GM19468 (cell line): ENCODE results near the gene SNX6.
"Not testable (repeated sequence)": the region's sequence is repeated elsewhere in the genome, so short reads cannot be mapped to it uniquely, and the experiment has no call there.

Experiments
- ATAC-seq: cut with Tn5 transposase; IDR thresholded peaks from one replicate; pipeline ENCODE4 v1.9.1; 2021; ENCODE audit warnings: mild to moderate bottlenecking, moderate library complexity, moderate number of reproducible peaks; ENCODE audit not compliant: unreplicated experiment; ENCODE audit errors: extremely low read depth

The SNX6 gene

DNA sequence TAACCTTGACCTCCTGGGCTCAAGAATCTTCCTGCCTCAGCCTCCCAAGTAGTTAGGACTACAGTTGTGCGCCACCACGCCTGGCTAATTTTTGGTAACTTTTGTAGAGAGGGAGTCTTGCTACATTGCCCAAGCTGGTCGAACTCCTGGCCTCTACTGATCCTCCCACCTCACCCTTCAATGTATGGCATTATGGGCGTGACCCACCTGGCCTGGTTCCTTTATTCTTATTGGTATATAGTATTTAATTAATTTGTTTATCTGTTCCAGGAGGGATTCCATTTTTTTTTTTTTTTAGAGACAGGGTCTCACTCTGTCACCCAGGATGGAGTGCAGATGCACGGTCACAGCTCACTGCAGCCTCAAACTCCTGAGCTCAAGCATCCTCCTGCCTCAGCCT, 49.6 kb downstream of the SNX6 start:
- ATAC-seq: no peak

DNA sequence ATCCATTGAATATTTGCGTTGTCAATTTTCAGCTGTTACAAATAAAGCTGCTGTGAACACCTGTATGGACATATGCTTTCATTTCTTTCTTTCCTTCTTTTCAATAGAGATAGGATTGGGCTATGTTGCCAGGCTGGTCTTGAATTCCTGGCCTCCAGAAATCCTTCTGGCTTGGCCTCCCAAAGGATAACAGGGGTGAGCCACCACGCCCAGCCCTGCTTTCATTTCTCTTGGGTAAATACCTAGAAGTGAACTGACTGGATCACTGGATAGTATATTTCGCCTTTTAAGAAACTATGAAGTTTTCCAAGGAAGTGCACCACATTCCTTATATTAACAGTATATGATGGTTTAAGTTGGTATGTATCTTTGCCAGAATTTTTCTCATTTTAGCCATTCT, 58.2 kb downstream of the SNX6 start:
- no peak for ATAC-seq

DNA sequence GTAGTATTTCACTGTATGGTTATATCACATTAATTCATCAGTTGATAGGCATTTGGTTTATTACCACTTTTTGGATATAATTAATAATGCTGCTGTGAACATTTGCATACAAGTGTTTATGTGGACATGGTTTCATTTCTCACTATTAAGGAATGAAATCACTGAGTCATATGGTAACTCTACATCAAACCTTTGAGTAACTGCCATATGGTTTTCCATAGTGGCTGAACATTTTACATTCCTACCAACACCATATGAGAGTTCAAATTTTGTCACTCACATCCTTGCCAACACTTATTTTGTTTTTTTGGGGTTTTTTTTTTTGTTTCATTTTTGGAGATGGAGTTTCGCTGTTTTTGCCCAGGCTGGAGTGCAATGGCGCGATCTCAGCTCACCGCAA, 60.2 kb downstream of the SNX6 start:
- ATAC-seq: no peak

DNA sequence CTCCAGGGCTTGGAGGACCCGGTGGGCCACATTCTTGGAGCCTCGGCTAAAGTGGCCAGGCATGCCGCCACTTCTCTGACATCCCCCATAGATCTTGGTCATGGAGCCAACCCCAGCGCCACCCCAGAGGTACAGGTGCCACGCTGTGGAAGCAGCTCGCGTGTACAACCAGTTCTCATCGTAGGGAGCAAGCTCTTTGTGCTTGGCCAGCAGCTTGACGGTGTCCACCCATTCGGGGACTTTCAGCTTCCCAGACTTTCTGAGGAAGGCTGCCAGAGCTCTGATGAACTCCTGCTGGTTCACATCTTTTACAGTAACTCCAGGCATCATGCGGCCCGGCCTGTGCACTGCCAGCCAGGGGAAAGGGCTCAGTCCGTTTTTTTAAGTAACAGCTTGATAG, 61.1 kb downstream of the SNX6 start:
- ATAC-seq: no peak

DNA sequence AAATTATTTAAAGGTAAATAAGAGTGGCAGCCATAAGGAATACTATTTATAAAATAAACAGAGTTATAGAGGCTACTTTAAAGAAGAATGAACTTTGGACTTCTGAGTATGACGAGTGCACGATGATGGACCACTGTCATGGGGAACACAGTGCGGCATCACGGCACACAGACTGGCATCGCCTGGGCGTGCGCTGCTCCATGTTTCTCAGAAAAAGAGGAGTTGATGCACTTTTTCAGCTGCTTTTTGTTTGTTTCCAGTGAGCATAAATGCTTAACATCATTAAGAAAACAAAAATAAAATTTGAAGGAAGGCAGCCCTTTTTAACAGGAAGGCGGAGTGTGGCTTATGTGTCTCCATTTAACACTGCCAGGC, 67.2 kb downstream of the SNX6 start:
- no peak for ATAC-seq

DNA sequence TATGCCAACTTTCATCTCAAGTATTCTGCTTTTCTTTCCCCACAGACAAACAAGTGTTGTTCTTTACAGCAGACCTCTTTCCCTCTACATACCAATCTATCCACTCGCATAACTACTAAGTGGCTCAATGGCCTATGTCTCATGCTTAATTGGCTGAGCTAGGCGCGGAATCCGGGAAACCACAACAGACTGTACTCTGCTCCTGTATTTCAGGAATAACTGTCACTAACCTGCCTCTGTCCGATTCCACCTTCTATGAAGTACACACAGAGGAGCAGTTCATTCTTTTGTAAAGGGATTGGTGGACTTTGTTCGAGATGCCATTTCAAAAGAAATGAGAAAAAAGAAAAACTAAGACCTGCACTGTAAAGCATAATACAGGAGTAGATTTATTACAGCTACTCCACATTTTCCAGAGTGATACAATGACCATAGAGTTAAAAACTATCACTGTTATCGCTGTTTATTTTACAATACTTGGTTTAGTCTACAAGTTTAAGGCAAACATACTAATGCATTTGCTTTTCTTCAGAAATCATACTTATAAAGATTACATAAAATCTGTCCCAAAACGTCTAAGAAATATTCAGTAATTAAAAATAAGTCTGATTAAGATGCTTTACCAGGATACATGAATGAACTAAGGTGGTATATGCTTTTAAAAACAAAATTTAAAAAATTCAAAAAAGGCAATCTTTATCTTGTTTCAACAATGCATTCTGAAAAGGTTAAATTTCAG, 67.7 kb downstream of the SNX6 start:
- ATAC-seq: not testable (repeated sequence)

DNA sequence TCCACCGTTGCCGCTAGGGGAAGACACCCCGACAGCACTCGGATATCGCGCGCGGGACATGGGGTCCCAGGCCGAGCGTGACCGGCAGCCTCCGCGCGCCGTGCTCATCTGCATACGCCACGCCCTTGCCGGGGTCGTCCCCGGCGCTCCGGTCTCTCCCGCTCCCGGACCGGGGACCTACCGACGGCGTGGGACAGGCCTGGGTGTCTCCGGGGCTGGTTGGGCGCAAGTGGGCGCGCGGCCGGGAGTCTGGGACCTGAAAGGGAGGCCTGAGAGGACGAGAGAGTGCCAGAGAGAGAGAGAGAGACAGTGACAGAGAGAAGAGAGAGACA, 73.5 kb downstream of the SNX6 start:
- ATAC-seq: peak; percentile 1

DNA sequence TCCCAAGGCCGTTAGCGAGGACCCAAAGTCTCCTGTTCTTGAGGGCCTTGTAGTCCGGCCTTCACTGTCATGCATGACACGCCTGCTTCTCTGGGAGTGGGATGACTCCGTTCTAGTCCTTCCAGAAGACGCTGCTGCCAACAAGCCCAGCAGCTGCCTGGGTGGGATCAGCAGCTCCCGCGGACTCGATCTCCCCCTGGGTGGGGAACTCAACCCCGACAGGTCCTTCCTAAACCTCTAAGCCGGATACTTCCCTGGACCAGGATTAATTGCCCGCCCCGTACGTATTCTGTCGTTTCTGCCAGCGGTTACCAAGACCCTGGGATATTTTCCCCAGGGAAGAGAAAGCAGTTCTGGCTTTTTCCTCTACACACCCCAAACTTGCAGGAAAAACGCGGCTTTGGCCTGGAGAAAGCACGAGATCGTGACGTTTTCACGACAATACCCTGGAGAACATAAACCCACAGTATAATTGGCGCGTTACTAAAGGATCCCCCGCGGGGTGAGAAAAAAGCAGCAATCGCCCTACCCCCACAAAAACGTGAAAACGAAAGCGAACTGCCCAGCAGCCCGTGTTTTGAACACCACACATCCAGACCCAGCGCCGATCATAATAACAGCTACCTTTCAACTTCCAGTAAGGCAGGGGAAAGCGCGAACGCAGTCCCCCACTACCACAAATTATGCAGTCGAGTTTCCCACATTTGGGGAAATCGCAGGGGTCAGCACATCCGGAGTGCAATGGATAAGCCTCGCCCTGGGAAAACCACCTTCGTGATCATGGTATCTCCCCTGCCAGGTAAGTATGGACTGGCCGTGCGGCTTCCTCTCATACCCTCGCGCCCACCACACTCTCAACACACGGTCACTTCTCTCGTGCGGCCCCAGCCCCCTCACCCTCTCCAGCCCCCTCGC, 74.1 kb downstream of the SNX6 start:
- ATAC-seq: peak; percentile 75

DNA sequence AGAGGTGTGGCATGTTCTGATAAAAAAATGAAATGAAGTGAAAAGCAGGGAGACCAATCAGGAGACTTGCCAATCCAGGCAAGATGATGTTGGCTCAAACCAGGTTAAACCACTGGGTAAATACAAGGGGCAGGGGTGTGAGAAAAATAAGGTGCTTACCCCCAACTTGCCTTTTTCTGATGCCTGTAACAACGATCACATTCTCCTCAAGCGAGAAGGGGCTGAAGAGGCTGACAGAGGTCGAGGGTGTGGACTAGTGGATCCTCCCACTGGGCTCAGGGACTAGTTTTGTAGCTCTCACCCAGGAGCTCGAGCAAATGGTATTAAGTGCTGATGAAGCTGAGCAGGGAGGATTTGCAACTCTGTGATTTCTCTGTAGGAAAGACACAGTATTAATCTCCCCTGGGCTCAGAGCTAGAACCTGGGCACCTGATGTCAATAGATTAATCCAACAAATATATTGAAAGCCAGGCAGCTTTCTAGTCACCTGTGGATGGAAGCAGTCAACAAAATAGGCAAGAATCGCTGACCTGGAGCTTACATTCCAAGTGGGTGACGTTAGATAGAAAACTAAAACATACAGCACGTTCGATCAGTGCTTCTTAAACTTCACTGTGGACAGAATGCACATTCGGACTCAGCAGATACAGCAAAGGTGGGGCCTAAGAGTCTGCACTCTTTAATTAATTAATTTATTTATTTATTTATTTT, 75.3 kb downstream of the SNX6 start:
- ATAC-seq: no peak

DNA sequence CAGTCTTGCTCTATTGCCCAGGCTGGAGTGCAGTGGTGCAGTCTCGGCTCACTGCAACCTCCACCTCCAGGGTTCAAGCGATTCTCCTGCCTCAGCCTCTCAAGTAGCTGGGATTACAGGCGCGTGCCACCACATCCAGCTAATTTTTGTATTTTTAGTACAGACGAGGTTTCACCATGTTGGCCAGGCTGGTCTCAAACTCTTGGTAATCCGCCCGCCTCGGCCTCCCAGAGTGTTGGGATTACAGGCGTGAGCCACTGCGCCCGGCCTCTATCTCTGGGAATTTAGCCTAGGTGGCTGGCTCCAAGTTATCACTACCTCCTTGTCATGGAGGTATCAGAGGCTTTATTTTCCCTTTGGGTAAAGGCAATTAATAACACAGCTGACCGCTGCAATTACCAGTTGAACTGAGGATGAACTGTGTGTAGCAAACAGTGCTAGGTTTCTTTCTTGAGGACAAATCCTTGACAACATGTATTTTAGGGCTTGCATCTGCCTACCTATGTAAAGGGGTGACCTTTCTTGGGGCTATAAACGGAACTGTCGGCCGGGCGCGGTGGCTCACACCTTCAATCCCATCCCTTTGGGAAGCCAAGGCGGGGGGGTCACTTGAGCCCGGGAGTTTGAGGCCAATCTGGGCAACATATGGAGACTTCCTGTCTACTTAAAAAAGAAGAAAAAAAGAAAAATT, 80.5 kb downstream of the SNX6 start:
- not testable (repeated sequence) for ATAC-seq

DNA sequence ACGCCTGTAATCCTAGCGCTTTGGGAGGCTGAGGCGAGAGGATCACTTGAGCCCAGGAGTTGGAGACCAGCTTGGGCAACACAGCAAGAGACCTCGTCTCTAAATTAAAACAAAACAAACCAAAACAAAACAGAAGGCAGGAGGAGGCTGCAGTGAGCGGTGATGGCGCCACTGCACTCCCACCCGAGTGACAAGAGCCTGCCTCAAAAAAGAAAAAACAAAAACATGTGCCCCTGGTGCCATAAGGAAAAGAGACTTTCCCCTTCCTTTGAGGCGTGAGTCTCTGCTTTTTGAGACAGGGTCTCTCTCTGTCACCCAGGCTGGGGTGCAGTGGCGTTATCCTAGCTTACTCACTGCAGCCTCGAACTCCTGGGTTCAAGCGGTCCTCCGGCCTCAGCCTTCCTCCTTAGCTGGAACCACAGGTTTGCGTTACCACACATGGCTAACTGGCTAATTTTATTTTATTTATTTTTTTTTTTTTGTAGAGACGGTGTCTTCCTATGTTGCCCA, 81.4 kb downstream of the SNX6 start:
- no peak for ATAC-seq

DNA sequence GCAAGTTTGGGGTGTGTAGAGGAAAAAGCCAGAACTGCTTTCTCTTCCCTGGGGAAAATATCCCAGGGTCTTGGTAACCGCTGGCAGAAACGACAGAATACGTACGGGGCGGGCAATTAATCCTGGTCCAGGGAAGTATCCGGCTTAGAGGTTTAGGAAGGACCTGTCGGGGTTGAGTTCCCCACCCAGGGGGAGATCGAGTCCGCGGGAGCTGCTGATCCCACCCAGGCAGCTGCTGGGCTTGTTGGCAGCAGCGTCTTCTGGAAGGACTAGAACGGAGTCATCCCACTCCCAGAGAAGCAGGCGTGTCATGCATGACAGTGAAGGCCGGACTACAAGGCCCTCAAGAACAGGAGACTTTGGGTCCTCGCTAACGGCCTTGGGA, 82.8 kb downstream of the SNX6 start:
- ATAC-seq: peak; percentile 30

DNA sequence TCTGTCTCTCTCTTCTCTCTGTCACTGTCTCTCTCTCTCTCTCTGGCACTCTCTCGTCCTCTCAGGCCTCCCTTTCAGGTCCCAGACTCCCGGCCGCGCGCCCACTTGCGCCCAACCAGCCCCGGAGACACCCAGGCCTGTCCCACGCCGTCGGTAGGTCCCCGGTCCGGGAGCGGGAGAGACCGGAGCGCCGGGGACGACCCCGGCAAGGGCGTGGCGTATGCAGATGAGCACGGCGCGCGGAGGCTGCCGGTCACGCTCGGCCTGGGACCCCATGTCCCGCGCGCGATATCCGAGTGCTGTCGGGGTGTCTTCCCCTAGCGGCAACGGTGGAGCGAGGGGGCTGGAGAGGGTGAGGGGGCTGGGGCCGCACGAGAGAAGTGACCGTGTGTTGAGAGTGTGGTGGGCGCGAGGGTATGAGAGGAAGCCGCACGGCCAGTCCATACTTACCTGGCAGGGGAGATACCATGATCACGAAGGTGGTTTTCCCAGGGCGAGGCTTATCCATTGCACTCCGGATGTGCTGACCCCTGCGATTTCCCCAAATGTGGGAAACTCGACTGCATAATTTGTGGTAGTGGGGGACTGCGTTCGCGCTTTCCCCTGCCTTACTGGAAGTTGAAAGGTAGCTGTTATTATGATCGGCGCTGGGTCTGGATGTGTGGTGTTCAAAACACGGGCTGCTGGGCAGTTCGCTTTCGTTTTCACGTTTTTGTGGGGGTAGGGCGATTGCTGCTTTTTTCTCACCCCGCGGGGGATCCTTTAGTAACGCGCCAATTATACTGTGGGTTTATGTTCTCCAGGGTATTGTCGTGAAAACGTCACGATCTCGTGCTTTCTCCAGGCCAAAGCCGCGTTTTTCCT, 83.4 kb downstream of the SNX6 start:
- ATAC-seq: peak; percentile 55

DNA sequence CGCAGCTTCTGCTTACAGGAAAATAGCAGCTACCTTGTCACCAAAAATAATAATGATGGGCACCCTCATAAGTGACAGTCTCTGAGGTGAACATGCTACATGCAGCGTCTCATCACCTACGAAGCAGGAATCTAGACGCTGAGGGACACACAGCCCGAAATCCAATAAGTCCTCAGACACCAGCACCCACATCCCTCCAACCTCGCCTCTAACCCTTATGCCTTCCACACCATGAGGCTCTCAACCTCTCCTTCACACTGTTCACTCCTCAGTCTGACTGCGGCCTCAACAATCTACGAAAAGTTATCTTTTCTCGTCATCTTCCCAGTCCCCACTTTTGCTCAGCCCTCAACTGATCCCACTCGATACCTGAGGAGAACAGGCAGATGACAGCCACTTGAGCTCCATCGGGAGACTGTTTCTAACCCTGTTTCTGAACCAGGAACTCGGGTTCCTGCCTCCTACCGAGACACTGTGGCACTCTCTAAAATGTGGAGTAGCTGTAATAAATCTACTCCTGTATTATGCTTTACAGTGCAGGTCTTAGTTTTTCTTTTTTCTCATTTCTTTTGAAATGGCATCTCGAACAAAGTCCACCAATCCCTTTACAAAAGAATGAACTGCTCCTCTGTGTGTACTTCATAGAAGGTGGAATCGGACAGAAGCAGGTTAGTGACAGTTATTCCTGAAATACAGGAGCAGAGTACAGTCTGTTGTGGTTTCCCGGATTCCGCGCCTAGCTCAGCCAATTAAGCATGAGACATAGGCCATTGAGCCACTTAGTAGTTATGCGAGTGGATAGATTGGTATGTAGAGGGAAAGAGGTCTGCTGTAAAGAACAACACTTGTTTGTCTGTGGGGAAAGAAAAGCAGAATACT, 89.5 kb downstream of the SNX6 start:
- ATAC-seq: not testable (repeated sequence)

DNA sequence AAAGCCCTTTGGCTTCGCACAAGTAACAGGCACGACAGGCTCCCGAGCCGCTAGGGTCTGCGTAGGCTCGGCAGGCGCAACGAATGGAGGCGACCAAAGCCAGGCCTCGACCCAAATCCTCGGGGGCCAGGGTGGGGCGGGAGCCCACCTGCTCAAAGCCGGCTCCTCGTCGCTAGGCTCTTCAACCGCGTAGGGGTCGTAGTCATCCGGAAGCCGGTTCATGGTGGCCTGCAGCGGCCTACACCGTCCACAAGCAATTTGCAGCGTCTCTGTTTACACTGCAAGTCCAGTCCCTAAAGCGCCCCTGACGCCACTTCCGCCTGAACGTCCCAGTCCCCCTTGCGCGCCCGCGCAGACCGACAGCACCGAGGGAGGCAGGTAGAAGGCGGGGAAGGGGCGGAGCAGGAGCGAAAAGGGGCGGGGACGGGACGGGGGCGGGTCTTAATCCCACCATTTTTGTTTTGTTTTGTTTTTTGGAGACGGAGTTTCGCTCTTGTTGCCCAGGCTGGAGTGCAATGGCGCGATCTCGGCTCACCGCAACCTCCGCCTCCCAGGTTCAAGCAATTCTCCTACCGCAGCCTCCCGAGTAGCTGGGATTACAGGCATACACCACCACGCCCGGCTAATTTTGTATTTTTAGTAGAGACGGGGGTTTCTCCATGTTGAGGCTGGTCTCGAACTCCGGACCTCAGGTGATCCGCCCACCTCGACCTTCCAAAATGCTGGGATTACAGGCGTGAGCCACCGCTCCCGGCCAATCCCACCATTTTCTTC, 90.4 kb downstream of the SNX6 start, which contains the start of gene EAPP:
Gene EAPP (minus strand): TSS at position 295 of the 774 bp plus-strand sequence. CDS start 73 bp downstream, at position 222.
- peak; percentile 99 for ATAC-seq

DNA sequence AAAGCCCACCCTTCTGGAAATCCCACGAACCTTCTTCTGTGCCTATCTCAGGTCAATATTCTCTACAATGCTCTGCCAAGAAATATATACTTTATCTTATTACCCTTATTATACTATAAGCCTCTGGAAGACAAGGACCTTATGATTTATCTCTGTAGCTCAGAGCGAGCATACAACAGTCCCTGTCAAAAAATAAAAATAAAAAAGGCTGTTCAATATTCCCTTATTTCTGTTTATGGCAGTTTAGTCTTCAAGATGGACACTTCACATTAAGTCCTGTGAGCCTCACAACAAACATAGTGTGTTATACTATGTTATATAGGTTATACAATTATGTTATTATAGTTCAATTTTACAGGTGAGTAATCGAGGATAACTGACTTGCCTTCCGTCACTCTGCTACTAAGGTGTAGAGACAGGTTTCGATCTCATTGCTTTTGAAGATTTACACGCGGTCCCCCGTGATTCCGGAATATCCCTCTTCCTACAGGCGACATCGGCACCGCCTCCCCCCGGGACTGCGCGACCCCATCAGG, 91.0 kb downstream of the SNX6 start:
- no peak for ATAC-seq

DNA sequence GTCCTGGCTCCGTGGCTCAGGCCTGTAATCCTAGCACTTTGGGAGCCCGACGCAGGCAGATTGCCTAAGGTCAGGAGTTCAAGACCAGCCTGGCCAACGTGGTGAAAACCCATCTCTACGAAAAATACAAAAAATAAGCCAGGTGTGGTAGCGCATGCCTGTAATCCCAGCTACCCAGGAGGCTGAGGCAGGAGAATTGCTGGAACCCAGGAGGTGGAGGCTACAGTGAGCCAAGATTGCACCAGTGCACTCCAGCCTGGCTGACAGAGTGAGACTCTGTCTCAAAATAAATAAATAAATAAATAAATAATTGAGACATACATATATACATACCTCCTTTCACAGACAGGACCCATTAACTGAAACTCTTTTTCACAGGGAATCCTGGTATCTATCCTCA, 91.9 kb downstream of the SNX6 start:
- not testable (repeated sequence) for ATAC-seq
